ENCODE results near the gene MPDZ. TPM values are rescaled to one million over a fixed set of nuclear protein-coding genes. Genes with fewer than 3 reads are reported as not detected.
A peak's percentile ranks its signal among the peaks of the same experiment; 100 is the strongest.

The MPDZ gene
- total RNA-seq, 1 donor = 62.6 TPM

DNA sequence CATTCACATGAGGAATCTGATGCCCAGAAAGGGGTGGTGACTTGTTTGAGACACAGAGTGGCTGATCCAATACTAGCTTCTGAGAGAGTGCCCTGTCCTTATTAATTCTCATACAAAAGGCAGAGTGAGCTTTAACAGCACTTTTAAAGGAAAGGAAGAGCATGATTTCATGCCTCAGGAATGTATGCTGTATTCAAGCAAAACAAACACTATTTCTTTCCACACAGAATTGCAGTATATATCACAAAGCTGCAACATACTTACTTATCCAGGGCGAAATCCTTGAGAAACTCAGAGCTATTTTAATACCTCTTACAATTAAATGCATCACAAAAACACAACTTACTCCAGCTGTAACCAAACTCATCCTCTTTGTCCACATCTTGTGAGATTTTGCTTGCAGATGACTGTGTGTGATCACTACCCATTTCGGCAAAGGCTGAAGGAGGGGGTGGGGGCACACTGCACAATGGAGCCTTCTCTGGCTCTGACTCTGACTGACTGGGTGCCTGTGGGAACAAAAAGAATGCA is 139.8 kb downstream of the MPDZ start:
- no peak for TF ChIP-seq CTCF (IDR thresholded peaks at IDR 0.05; ENCODE audit: insufficient read depth, low read depth, low read length)
- H3K4me3 ChIP-seq (ENCODE audit: low read depth, low read length) = peak overlapping the region; percentile 21
- DNase-seq (ENCODE audit: low read depth) = peak; percentile 81

GRCh38 chr9:13137426-13137825 is 142.1 kb downstream of the MPDZ start:
- DNase-seq (ENCODE audit: low read depth) = no peak
- no peak for TF ChIP-seq CTCF (IDR thresholded peaks at IDR 0.05; ENCODE audit: insufficient read depth, low read depth, low read length)
- H3K4me3 ChIP-seq (ENCODE audit: low read depth, low read length) = no peak overlapping the region

DNA sequence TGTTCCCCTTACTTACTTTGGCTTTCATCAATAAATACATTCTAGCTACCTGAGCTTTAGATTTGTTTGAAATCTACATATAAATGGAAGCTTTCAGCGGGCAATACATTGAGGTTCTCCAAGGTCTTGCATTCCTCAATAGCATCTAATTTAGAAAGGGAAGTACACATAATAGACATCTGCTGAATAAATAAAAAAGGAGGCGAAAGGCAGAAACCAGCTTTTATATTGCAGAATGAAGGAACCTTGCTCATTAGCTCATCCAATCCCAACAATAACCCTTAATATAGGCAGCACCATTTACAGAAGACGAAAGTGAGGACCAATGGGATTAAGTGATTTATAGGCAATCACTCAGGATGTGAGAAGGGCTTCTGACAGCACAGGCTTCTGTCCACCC is 147.5 kb downstream of the MPDZ start:
- no peak for TF ChIP-seq CTCF (IDR thresholded peaks at IDR 0.05; ENCODE audit: insufficient read depth, low read depth, low read length)
- no peak overlapping the region for H3K4me3 ChIP-seq (ENCODE audit: low read depth, low read length)
- no peak for DNase-seq (ENCODE audit: low read depth)

GRCh38 chr9:13131416-13131815 is 148.1 kb downstream of the MPDZ start:
- no peak overlapping the region for H3K4me3 ChIP-seq (ENCODE audit: low read depth, low read length)
- TF ChIP-seq CTCF (IDR thresholded peaks at IDR 0.05; ENCODE audit: insufficient read depth, low read depth, low read length) = no peak
- no peak for DNase-seq (ENCODE audit: low read depth)

- no peak for DNase-seq (ENCODE audit: low read depth)
- no peak overlapping the region for H3K4me3 ChIP-seq (ENCODE audit: low read depth, low read length)
- no peak for TF ChIP-seq CTCF (IDR thresholded peaks at IDR 0.05; ENCODE audit: insufficient read depth, low read depth, low read length)
Measured at GRCh38 chr9:13128266-13128860, 151.1 kb downstream of the MPDZ start.

DNA sequence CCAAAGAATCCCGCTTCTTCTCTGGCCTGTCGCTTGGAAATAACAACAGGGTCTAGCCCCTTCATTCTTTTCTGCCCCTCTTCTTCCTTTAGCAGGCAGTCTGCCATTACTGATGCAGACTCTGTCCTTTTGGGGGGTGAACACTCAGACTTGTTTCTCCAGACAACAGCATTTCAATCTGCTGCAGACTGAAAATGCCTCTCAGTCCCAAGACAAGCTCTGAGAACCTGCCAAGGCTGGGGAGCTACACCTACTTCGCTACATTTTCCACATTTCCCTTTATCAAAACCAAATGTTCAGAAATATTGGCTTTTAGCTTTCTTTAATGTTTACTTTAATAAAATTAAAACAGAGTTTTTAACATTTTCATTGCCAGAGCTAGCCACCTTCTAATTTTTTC is 152.4 kb downstream of the MPDZ start:
- no peak overlapping the region for H3K4me3 ChIP-seq (ENCODE audit: low read depth, low read length)
- no peak for DNase-seq (ENCODE audit: low read depth)
- no peak for TF ChIP-seq CTCF (IDR thresholded peaks at IDR 0.05; ENCODE audit: insufficient read depth, low read depth, low read length)

GRCh38 chr9:13125261-13125660 is 154.2 kb downstream of the MPDZ start:
- TF ChIP-seq CTCF (IDR thresholded peaks at IDR 0.05; ENCODE audit: insufficient read depth, low read depth, low read length) = no peak
- no peak for DNase-seq (ENCODE audit: low read depth)
- no peak overlapping the region for H3K4me3 ChIP-seq (ENCODE audit: low read depth, low read length)
